Thoracic aorta (tissue), 2 donors: ENCODE measurements around the gene EIF4E3. TPM values are rescaled to one million over a fixed set of nuclear protein-coding genes. Genes with fewer than 3 reads are reported as not detected.
A peak's percentile ranks its signal among the peaks of the same experiment; 100 is the strongest.

Experiments
- ATAC-seq: fragments of 150-250 bp; one replicate; pipeline ENCODE4 v1.8.0; 2017; ENCODE audit warnings: low read depth; ENCODE audit not compliant: insufficient number of reproducible peaks, low FRiP score
- DNase-seq: peaks from one replicate; pipeline ENCODE4 v3.0.0-alpha.2; 2020; ENCODE audit warnings: low spot score
- H3K27ac ChIP-seq, 2 donors: fragments of 200-600 bp; sonication (generic); 1 replicate in 1 of 2; 2 replicates in 1 of 2; pipeline ENCODE4 v1.5.1; 2016; ENCODE audit warnings: mild to moderate bottlenecking in 2 of 2, moderate library complexity in 2 of 2
- H3K27me3 ChIP-seq: fragments of 200-600 bp; sonication (generic); replicated peaks from 2 replicates; pipeline ENCODE4 v1.6.0; 2016; ENCODE audit warnings: mild to moderate bottlenecking; ENCODE audit not compliant: insufficient read depth
- H3K36me3 ChIP-seq: fragments of 200-600 bp; sonication (generic); one replicate; pipeline ENCODE4 v1.5.1; 2016
- H3K4me1 ChIP-seq, 2 donors: fragments of 200-600 bp; sonication (generic); 1 replicate in 1 of 2; 2 replicates in 1 of 2; pipeline versions ENCODE4 v1.5.1 to v1.6.0; 2016; ENCODE audit warnings: low read depth in 2 of 2, mild to moderate bottlenecking in 1 of 2; ENCODE audit not compliant: control insufficient read depth in 1 of 2
- H3K4me3 ChIP-seq: fragments of 200-600 bp; sonication (generic); 2 replicates; pipeline ENCODE4 v1.5.1; 2016; ENCODE audit warnings: mild to moderate bottlenecking
- H3K9me3 ChIP-seq: fragments of 200-600 bp; sonication (generic); 2 replicates; pipeline ENCODE4 v1.5.1; 2016
- CTCF ChIP-seq: fragments of 200-600 bp; sonication (generic); IDR thresholded peaks from one replicate; pipeline ENCODE4 v1.5.1; 2019; ENCODE audit warnings: antibody characterized with exemption
- total RNA-seq, 2 donors: library from RNA; depleted of rRNA; stranded (reverse); fragments of >200 nt; gene quantifications; one replicate each; pipeline versions ENCODE4 v1.1.0 to v1.2.3, GENCODE V29; 2016

EIF4E3 gene
- total RNA-seq, 2 donors from 2014 or later = 8.8 to 12.1 TPM

- no peaks in the 10 kb centered on the region for H3K27me3 ChIP-seq
- H3K27ac ChIP-seq = no peak overlapping the region
- H3K4me1 ChIP-seq = no peaks in the 10 kb centered on the region
- no peaks in the 10 kb centered on the region for H3K36me3 ChIP-seq
- TF ChIP-seq CTCF = no peak
- no peak overlapping the region for H3K4me3 ChIP-seq
- H3K9me3 ChIP-seq = no peaks in the 10 kb centered on the region
- ATAC-seq (no peak), DNase-seq (no peak)
Observed at GRCh38 chr3:71718072-71718471, 7.1 kb downstream of the EIF4E3 start.

- ATAC-seq (no peak), DNase-seq (no peak)
- H3K27ac ChIP-seq = no peak overlapping the region
- no peaks in the 10 kb centered on the region for H3K9me3 ChIP-seq
- no peaks in the 10 kb centered on the region for H3K27me3 ChIP-seq
- no peaks in the 10 kb centered on the region for H3K36me3 ChIP-seq
- TF ChIP-seq CTCF = no peak
- no peak overlapping the region for H3K4me3 ChIP-seq
- no peaks in the 10 kb centered on the region for H3K4me1 ChIP-seq
Observed at GRCh38 chr3:71714595-71714994, 10.6 kb downstream of the EIF4E3 start.

- H3K36me3 ChIP-seq = no peaks in the 10 kb centered on the region
- DNase-seq = no peak
- H3K27me3 ChIP-seq = no peaks in the 10 kb centered on the region
- no peak overlapping the region for H3K27ac ChIP-seq
- no peak for ATAC-seq
- no peak for TF ChIP-seq CTCF
- H3K9me3 ChIP-seq = no peaks in the 10 kb centered on the region
- H3K4me1 ChIP-seq = no peaks in the 10 kb centered on the region
- no peak overlapping the region for H3K4me3 ChIP-seq
Observed at GRCh38 chr3:71713041-71713440, 12.2 kb downstream of the EIF4E3 start.

DNA sequence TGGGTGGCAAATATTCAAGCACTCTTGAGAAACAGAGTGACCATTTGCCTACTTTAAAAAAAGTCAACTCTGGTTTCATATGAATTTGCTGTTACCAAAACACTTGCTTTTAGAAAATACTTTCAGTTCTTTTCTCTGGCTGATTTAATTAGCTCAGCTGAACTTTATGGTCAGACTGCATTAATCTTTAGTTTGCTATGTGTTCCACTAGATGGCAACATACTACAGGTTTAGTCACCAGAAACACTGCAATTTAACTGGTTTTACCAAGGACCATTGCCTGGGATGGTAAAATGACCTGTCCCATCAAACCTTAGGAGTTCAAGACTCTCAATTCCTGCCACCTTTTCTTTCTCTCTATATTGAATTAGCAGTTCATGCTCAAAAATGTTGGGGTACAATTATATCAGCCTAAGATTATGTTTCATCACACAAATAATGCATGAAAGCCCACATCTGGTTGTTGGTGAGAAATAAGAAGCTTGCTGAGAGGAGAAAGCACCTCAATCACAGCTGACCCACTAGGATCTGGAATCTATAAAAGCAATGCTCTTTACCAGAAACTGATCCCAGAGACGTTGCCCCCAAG, 14.2 kb downstream of the EIF4E3 start:
- Histone ChIP-seq H3K27ac (no peak overlapping the region), H3K9me3 (no peaks in the 10 kb centered on the region), H3K27me3 (no peaks in the 10 kb centered on the region), H3K4me1 (no peaks in the 10 kb centered on the region), H3K4me3 (no peak overlapping the region), H3K36me3 (no peaks in the 10 kb centered on the region)
- ATAC-seq (no peak), DNase-seq (no peak)
- TF ChIP-seq CTCF = peak; percentile 46

GRCh38 chr3:71709908-71710511, 15.2 kb downstream of the EIF4E3 start:
- H3K27me3 ChIP-seq = no peaks in the 10 kb centered on the region
- no peak for ATAC-seq
- no peak for TF ChIP-seq CTCF
- no peaks in the 10 kb centered on the region for H3K36me3 ChIP-seq
- no peaks in the 10 kb centered on the region for H3K4me1 ChIP-seq
- H3K27ac ChIP-seq = no peak overlapping the region
- no peak overlapping the region for H3K4me3 ChIP-seq
- DNase-seq = no peak
- no peaks in the 10 kb centered on the region for H3K9me3 ChIP-seq
